GM08714 (cell line): ENCODE data around the gene MPDU1.

Experiments used
- H3K4me3 ChIP-seq: fragments of 200-500 bp; sonication (Bioruptor generic); 2 replicates; pipeline ENCODE4 v1.5.1; 2014; ENCODE audit warnings: mild to moderate bottlenecking, low read length, inconsistent platforms
- ZNF274 ChIP-seq: IDR thresholded peaks from 2 replicates; pipeline ENCODE4 v1.6.1; 2012; ENCODE audit warnings: mild to moderate bottlenecking, low read depth, low read length

Gene MPDU1

DNA sequence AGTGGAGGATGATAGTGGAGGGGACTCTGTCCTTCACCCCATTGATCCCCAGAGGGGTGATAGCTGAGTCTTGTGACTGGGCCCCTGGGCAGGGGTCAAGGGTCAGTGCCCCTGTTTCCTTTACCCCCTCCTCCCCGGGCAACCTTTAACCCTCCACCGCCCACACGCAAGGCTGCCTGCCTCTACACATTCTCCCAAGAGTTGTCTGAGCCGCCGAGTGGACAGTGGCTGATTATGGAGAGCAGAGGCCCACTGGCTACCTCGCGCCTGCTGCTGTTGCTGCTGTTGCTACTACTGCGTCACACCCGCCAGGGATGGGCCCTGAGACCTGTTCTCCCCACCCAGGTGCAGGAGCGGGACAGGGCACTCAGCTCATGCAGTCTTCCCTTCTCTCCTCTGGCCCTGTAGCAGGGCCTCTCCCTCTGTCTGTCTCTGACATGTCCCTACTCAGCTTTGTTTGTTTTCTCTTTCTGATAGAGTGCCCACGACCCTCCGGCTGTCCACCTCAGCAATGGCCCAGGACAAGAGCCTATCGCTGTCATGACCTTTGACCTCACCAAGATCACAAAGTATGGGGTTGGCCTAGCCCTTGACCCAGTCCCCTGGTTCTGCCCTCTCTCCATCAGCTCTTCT, 46.4 kb downstream of the MPDU1 start, which contains the start of gene SHBG:
TSS of gene SHBG (plus strand) at position 197 of the 633 bp plus-strand sequence. CDS start at position 235, 38 bp downstream.
- no peak for TF ChIP-seq ZNF274
- no peak within 1 kb of the TSS for H3K4me3 ChIP-seq

DNA sequence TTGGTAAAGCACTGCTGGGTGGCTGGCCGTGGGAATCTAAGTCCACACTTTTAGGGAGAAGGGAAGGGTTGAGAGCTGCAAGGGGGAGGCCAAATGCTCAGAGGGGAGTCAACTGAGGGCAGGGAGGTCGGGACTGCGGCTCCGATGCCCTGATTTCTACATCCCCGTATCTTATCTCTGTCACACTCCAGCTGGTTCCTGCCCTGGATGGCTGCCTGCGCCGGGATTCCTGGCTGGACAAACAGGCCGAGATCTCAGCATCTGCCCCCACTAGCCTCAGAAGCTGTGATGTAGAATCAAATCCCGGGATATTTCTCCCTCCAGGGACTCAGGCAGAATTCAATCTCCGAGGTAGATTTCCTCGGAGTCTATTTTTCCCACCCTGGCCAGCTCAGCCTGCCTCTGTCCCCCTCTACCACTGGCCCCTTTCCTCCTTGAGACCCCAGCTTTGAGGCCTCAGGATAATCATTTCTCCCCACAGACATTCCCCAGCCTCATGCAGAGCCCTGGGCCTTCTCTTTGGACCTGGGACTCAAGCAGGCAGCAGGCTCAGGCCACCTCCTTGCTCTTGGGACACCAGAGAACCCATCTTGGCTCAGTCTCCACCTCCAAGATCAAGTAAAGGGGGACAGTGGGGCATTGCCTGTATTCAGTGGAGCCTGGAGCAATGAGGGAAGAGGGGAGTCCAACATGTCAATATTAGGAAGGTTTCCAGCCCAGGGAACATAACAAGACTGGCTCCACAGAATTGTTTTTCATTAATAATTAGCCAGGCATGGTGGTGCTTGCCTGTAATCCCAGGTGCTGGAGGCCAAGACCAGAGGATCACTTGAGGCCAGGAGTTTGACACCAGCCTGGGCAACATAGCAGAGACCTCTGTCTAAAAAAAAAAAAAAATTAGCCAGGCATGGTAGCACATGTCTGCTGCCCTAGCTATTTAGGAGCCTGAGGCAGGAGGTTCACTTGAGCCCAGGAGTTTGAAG, 48.0 kb downstream of the MPDU1 start:
- no peak overlapping the region for H3K4me3 ChIP-seq
- TF ChIP-seq ZNF274: no peak

DNA sequence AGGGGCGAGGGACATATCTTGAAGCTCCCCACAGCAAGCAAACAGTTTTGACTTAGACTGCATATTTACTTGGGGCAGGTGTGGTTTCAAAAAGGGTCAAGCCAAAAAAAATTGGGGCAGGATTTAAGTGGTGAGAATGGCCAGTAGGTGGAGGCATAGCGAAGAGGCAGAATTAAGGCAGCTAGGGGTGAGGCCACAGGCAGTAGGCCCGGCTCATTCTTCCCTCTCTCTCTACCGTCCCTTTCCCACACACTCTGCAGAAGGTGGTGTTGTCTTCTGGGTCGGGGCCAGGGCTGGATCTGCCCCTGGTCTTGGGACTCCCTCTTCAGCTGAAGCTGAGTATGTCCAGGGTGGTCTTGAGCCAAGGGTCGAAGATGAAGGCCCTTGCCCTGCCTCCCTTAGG, 48.8 kb downstream of the MPDU1 start:
- no peak for TF ChIP-seq ZNF274
- H3K4me3 ChIP-seq: no peak overlapping the region

DNA sequence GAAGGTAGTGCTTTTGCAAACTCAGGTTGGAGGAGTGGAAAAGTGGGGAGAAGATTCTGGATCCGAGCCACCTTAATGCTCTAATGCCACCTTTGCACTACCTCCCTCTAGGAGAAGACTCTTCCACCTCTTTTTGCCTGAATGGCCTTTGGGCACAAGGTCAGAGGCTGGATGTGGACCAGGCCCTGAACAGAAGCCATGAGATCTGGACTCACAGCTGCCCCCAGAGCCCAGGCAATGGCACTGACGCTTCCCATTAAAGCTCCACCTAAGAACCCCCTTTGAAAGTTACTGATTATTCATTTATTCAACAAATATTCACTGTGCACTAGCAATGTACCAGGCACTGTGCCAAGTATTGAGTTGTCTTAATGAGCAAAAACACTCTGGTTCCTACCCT, 49.4 kb downstream of the MPDU1 start:
- H3K4me3 ChIP-seq: no peak overlapping the region
- TF ChIP-seq ZNF274: no peak

DNA sequence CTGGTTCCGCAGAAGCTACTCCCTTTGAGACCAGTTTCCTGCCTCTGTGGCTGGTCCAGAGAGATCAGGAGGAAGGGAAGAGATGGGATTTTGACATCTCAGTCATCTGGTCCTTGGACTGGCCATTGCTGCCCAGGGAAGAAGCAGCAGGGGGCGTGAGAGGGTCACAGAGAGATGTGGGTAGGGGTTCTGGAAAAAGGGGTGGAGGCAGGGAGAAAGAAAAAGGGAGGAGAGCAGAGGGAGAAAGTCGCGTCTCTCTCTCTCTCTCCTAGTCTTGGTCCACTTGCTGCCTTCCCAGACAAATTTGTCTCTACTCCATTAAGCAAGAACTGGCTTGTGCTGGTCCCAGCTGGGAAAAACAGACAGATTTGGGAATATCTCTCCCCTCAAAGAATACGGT, 50.7 kb downstream of the MPDU1 start:
- TF ChIP-seq ZNF274: no peak
- no peak overlapping the region for H3K4me3 ChIP-seq

DNA sequence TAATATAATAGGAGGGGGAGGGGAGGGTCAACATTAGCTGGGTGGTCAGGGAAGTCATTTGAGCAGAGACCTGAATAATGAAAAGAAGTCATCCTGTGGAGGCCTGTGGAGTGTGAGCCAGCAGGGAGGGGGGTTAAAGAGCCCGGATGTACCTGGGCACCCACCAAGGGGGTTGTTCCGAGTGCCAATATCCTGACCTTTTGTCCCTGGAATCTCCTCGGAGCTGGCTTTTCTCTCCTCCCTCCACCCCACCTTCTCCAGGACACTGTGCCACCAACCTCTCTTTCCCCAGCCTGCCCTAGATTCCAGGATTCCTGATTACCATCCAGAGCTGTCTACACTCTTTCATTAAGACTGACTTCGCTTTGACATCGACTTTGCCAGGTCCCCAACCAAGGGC, 52.5 kb downstream of the MPDU1 start:
- no peak overlapping the region for H3K4me3 ChIP-seq
- TF ChIP-seq ZNF274: no peak
